ENCODE results near the gene MAP3K12. TPM values are rescaled to one million over a fixed set of nuclear protein-coding genes. Genes with fewer than 3 reads are reported as not detected.

MAP3K12 gene
- total and polyA plus RNA-seq, 2 of the 4 experiments (the other 2 are of a cell fraction): 29.0 to 52.5 TPM

DNA sequence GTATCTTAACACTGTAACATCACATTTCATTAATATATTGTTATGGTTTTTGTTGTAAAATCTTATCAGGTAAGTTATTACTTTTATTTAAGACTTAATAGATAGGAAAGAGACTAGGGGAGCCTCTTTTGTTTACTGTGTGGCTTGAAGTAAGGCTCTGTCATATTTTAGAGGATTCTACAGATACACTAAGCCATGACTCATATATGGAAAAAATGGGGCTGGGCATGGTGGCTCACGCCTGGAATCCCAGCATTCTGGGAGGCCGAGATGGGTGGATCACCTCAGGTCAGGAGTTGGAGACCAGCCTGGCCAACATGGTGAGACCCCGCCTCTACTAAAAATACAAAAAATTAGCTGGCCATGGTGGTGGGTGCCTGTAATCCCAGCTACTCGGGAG, 31.7 kb upstream of the MAP3K12 start:
- Histone ChIP-seq H3K56ac (ENCODE audit: extremely low read depth, insufficient read depth, low read length) (no peak overlapping the region), H2BK5ac (ENCODE audit: low read depth, low read length, poor library complexity, severe bottlenecking) (peak overlapping the region; percentile 54), H4K8ac (ENCODE audit: low read depth in 2 of 2, low read length in 2 of 2) (0 out of 4 replicates have a peak overlapping the region, but pooled peaks of 1 of the 2 experiments have one; percentile 17), H2BK15ac (ENCODE audit: low read depth, low read length) (no peak overlapping the region), H2AK9ac (replicated peaks; ENCODE audit: low read depth, low read length, poor library complexity) (no peak overlapping the region), H3K4me3 (ENCODE audit: insufficient read depth, low read depth, low read length) (no peak overlapping the region), H3K4me2 (ENCODE audit: low read depth, low read length) (no peak overlapping the region), H4K5ac (ENCODE audit: low read depth, low read length) (no peak overlapping the region), H3K36me3 (ENCODE audit: control insufficient read depth, insufficient read depth, low read length) (peaks cover 43% of the 10 kb centered on the region), H3K9me3 (ENCODE audit: control insufficient read depth, insufficient read depth, low read length) (no peaks in the 10 kb centered on the region), H2BK20ac (ENCODE audit: low read depth, low read length) (no peak overlapping the region), H4K91ac (ENCODE audit: insufficient read depth, low read depth, low read length) (no peak overlapping the region), H3K79me1 (ENCODE audit: low read depth in 1 of 2, low read length in 2 of 2) (peaks cover 0 to 4% of the 10 kb centered on the region in 2 experiments; a peak in 1 of 4 replicates), H2AK5ac (ENCODE audit: low read depth, low read length) (no peak overlapping the region; the same call in 1 of the 2 replicates), H3K4ac (ENCODE audit: low read depth, low read length) (no peak overlapping the region; the same call in 1 of the 2 replicates), H3K23ac (ENCODE audit: low read depth, low read length) (no peak overlapping the region), H3K4me1 (ENCODE audit: control insufficient read depth, insufficient read depth, low read length) (peaks cover 1% of the 10 kb centered on the region; the same call in 1 of the 2 replicates), H3K27ac (ENCODE audit: insufficient read depth, low read length) (no peak overlapping the region), H2AFZ (replicated peaks; ENCODE audit: low read length, poor library complexity) (no peak overlapping the region), H3K27me3 (ENCODE audit: control insufficient read depth, insufficient read depth, low read length) (no peaks in the 10 kb centered on the region), H3K9ac (ENCODE audit: low read depth, low read length) (no peak overlapping the region), H2BK120ac (ENCODE audit: low read depth, low read length) (no peak overlapping the region), H3K18ac (ENCODE audit: low read depth, low read length) (no peak overlapping the region), H3K14ac (replicated peaks; ENCODE audit: low read depth, low read length) (no peak overlapping the region), H4K20me1 (ENCODE audit: insufficient read depth, low read length) (no peaks in the 10 kb centered on the region), H3K9me1 (ENCODE audit: insufficient read depth, low read length) (peaks cover 4% of the 10 kb centered on the region)
- CTCF ChIA-PET: interaction anchor here (0.6 kb wide), 1 partner anchor 499 kb away, joined by 7 read pairs; no protein-coding TSS in a partner anchor
- dilution Hi-C loops (cut with HindIII; ENCODE audit: low sequenced_read_pairs, unreplicated experiment) (no loop called here), intact Hi-C loops (cut with micrococcal nuclease) (no loop called here), in situ Hi-C loops (cut with MboI; ENCODE audit: low sequenced_read_pairs) (no loop called here)
- DNase-seq: peak; percentile 76
- WGBS, 2 experiments (ENCODE audit: extremely low coverage in 2 of 2, insufficient read length in 1 of 2): 20% methylated on average over 1 of the region's 4 CpGs; no CpG with 5 or more reads in 1 of the 2 experiments
- ATAC-seq (ENCODE audit: low read depth): peak; percentile 96
- peak; percentile 56; the same call in 1 of the 2 replicates for TF ChIP-seq FOS (IDR thresholded peaks at IDR 0.05; ENCODE audit: low read depth, low read length)
- no peak for TF ChIP-seq CTCF (conservative IDR thresholded peaks at IDR 0.05; ENCODE audit: low read depth, low read length)
- no TSS peak for BruUV-seq (replicated peaks)
- POLR2A ChIA-PET (ENCODE audit: unreplicated experiment): no interaction called here

Data from IMR-90 (cell line).